H1 (cell line): ENCODE data around the gene KRT17.
"Not testable (repeated sequence)": the region's sequence is repeated elsewhere in the genome, so short reads cannot be mapped to it uniquely, and the experiment has no call there.

Experiments used
- BRCA1 ChIP-seq: IDR thresholded peaks from 2 replicates; pipeline ENCODE4 v1.6.1; 2012; ENCODE audit warnings: low read depth, low read length, improper control_type of control experiment
- CHD2 ChIP-seq: IDR thresholded peaks from 2 replicates; pipeline ENCODE4 v1.6.1; 2012; ENCODE audit warnings: low read length, improper control_type of control experiment
- HDAC2 ChIP-seq, 2 experiments: fragments of 300-600 bp in 1 of 2; sonication (generic) in 1 of 2; IDR thresholded peaks; 2 replicates each; pipeline ENCODE4 v1.6.1; 2011 to 2012; ENCODE audit warnings: low read depth in 2 of 2, low read length in 2 of 2, mild to moderate bottlenecking in 2 of 2, moderate library complexity in 2 of 2, borderline replicate concordance in 1 of 2, inconsistent platforms in 1 of 2
- POLR2A ChIP-seq, 2 experiments: IDR thresholded peaks; 1 replicate in 1 of 2; 2 replicates in 1 of 2; pipeline ENCODE4 v1.6.1; 2011; ENCODE audit warnings: low read depth in 2 of 2, low read length in 2 of 2, mild to moderate bottlenecking in 2 of 2; ENCODE audit errors: control extremely low read depth in 1 of 2
- POLR2AphosphoS5 ChIP-seq: IDR thresholded peaks from 2 replicates; pipeline ENCODE4 v1.6.1; 2011; ENCODE audit warnings: low read depth, low read length
- RAD21 ChIP-seq, 2 experiments: IDR thresholded peaks in 1 of 2; conservative IDR thresholded peaks in 1 of 2; 2 replicates each; pipeline ENCODE4 v1.6.1; 2011; ENCODE audit warnings: low read depth in 2 of 2, low read length in 2 of 2, improper control_type of control experiment in 1 of 2, inconsistent platforms in 1 of 2, mild to moderate bottlenecking in 1 of 2, moderate library complexity in 1 of 2
- RFX5 ChIP-seq: IDR thresholded peaks from 2 replicates; pipeline ENCODE4 v1.6.1; 2011; ENCODE audit warnings: low read depth, low read length, improper control_type of control experiment, borderline replicate concordance
- TAF1 ChIP-seq: IDR thresholded peaks from 2 replicates; pipeline ENCODE4 v1.6.1; 2011; ENCODE audit warnings: mild to moderate bottlenecking, low read depth, low read length
- YY1 ChIP-seq: IDR thresholded peaks from 2 replicates; pipeline ENCODE4 v1.6.1; 2011; ENCODE audit warnings: low read depth, mild to moderate bottlenecking, low read length
- TF ChIP-seq, protein P1 (sequence below), 3 experiments: IDR thresholded peaks; 1 replicate in 2 of 3; 2 replicates in 1 of 3; pipeline versions ENCODE4 v1.5.1 to v1.6.1; 2011; ENCODE audit warnings: low read length in 3 of 3, mild to moderate bottlenecking in 3 of 3, inconsistent platforms in 2 of 3, low read depth in 1 of 3, moderate library complexity in 1 of 3; ENCODE audit not compliant: insufficient read depth in 1 of 3; ENCODE audit errors: control extremely low read depth in 1 of 3

DNA sequence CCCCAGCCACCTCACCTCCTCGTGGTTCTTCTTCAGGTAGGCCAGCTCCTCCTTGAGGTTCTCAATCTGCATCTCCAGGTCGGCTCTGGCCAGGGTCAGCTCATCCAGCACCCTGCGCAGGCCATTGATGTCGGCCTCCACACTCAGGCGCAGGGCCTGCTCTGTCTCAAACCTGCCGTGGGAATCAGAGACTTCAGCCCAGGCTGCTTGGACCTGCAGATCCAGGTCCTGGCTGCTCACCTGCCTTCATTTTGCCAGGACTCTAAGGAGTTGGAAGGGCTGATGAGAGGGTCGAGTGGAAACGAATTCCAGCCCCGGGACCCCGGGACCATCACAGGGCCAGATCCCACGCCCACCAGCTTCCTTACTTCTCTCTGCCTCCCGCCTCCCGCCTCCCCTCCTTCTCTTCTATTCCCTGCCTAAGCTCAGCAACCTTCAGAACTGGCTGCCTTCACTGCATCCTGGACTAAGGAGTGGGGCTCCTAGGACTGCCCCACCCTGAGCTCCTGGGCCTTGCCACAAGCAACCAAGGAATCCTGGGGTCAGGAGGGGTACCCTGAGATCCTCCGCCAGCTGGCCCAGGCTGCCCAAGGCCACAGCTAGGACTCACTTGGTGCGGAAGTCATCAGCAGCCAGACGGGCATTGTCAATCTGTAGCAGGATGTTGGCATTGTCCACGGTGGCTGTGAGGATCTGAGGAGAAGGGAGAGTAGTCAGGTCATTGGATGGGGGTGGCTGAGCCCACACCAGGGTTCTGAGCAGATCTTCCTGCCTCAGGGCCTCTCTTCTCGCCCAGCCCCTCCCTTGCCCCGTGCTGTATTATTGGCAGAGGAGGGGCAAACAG is 1.8 kb downstream of the KRT17 start:
- TF ChIP-seq POLR2AphosphoS5; HDAC2 (IDR thresholded peaks at IDR 0.05; ENCODE audit: borderline replicate concordance in 1 of 2, low read depth in 2 of 2, low read length in 2 of 2); TAF1; BRCA1; CHD2; POLR2A (IDR thresholded peaks at IDR 0.05; ENCODE audit: control extremely low read depth in 1 of 2, low read depth in 2 of 2, low read length in 2 of 2); RAD21 (IDR thresholded peaks at IDR 0.05 in 1 of 2, conservative IDR thresholded peaks at IDR 0.05 in 1 of 2; ENCODE audit: low read depth in 2 of 2, low read length in 2 of 2); YY1; RFX5: not testable (repeated sequence)
- TF ChIP-seq, protein P1, sequence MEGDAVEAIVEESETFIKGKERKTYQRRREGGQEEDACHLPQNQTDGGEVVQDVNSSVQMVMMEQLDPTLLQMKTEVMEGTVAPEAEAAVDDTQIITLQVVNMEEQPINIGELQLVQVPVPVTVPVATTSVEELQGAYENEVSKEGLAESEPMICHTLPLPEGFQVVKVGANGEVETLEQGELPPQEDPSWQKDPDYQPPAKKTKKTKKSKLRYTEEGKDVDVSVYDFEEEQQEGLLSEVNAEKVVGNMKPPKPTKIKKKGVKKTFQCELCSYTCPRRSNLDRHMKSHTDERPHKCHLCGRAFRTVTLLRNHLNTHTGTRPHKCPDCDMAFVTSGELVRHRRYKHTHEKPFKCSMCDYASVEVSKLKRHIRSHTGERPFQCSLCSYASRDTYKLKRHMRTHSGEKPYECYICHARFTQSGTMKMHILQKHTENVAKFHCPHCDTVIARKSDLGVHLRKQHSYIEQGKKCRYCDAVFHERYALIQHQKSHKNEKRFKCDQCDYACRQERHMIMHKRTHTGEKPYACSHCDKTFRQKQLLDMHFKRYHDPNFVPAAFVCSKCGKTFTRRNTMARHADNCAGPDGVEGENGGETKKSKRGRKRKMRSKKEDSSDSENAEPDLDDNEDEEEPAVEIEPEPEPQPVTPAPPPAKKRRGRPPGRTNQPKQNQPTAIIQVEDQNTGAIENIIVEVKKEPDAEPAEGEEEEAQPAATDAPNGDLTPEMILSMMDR (IDR thresholded peaks at IDR 0.05; ENCODE audit: control extremely low read depth in 1 of 3, insufficient read depth in 1 of 3, low read depth in 1 of 3, low read length in 3 of 3) = not testable (repeated sequence)
